Trophoblast cell (in vitro differentiated cells and primary cell): Measurements from ENCODE around the gene PHF21B.

Source experiments
- DNase-seq, 2 donors: peaks; one replicate each; pipeline ENCODE4 v3.0.0-alpha.2; 2016
- H2AFZ ChIP-seq: 2 replicates; pipeline ENCODE4 v1.6.1; 2013; ENCODE audit warnings: low read length, moderate library complexity, mild to moderate bottlenecking; ENCODE audit not compliant: insufficient read depth, poor library complexity
- H2AK5ac ChIP-seq: 2 replicates; pipeline ENCODE4 v1.6.1; 2013; ENCODE audit warnings: mild to moderate bottlenecking, low read length
- H2BK120ac ChIP-seq: 2 replicates; pipeline ENCODE4 v1.6.1; 2013; ENCODE audit warnings: low read length, mild to moderate bottlenecking, moderate library complexity; ENCODE audit not compliant: insufficient read depth, poor library complexity
- H2BK12ac ChIP-seq: 2 replicates; pipeline ENCODE4 v1.6.1; 2013; ENCODE audit warnings: mild to moderate bottlenecking, low read length, moderate library complexity
- H2BK5ac ChIP-seq: 2 replicates; pipeline ENCODE4 v1.6.1; 2013; ENCODE audit warnings: low read length, low read depth, moderate library complexity, mild to moderate bottlenecking; ENCODE audit not compliant: poor library complexity
- H3K14ac ChIP-seq: 2 replicates; pipeline ENCODE4 v1.6.1; 2013; ENCODE audit warnings: mild to moderate bottlenecking, low read length
- H3K18ac ChIP-seq: 2 replicates; pipeline ENCODE4 v1.6.1; 2013; ENCODE audit warnings: mild to moderate bottlenecking, low read length
- H3K23ac ChIP-seq: 2 replicates; pipeline ENCODE4 v1.6.1; 2013; ENCODE audit warnings: low read length
- H3K27ac ChIP-seq: 2 replicates; pipeline ENCODE4 v1.5.1; 2013; ENCODE audit warnings: low read depth, mild to moderate bottlenecking, inconsistent platforms, low read length, moderate library complexity
- H3K27me3 ChIP-seq: 2 replicates; pipeline ENCODE4 v1.6.1; 2013; ENCODE audit warnings: inconsistent platforms, mild to moderate bottlenecking, low read length, moderate library complexity; ENCODE audit not compliant: insufficient read depth
- H3K36me3 ChIP-seq, 2 experiments: 1 replicate in 1 of 2; 2 replicates in 1 of 2; pipeline ENCODE4 v1.6.1; 2013; ENCODE audit warnings: low read length in 2 of 2, mild to moderate bottlenecking in 2 of 2, moderate library complexity in 1 of 2; ENCODE audit not compliant: insufficient read depth in 2 of 2, control insufficient read depth in 1 of 2
- H3K4ac ChIP-seq: 2 replicates; pipeline ENCODE4 v1.6.1; 2013; ENCODE audit warnings: low read depth, mild to moderate bottlenecking, low read length, moderate library complexity
- H3K4me1 ChIP-seq, 2 experiments: 1 replicate in 1 of 2; 2 replicates in 1 of 2; pipeline ENCODE4 v1.6.1; 2013; ENCODE audit warnings: low read length in 2 of 2, mild to moderate bottlenecking in 2 of 2, moderate library complexity in 1 of 2; ENCODE audit not compliant: insufficient read depth in 2 of 2, control insufficient read depth in 1 of 2
- H3K4me2 ChIP-seq: 2 replicates; pipeline ENCODE4 v1.6.1; 2013; ENCODE audit warnings: inconsistent platforms, mild to moderate bottlenecking, low read length, moderate library complexity
- H3K4me3 ChIP-seq: 2 replicates; pipeline ENCODE4 v1.5.1; 2013; ENCODE audit warnings: mild to moderate bottlenecking, low read depth, low read length, inconsistent platforms
- H3K79me1 ChIP-seq: one replicate; pipeline ENCODE4 v1.6.1; 2013; ENCODE audit warnings: low read length
- H3K79me2 ChIP-seq: 2 replicates; pipeline ENCODE4 v1.6.1; 2013; ENCODE audit warnings: low read length, mild to moderate bottlenecking; ENCODE audit not compliant: control insufficient read depth, insufficient read depth, poor library complexity
- H3K9ac ChIP-seq: 2 replicates; pipeline ENCODE4 v1.6.1; 2013; ENCODE audit warnings: mild to moderate bottlenecking, low read length
- H3K9me3 ChIP-seq: 2 replicates; pipeline ENCODE4 v1.6.1; 2013; ENCODE audit warnings: low read depth, mild to moderate bottlenecking, control low read depth, inconsistent platforms, low read length; ENCODE audit not compliant: insufficient read depth
- H4K12ac ChIP-seq: 2 replicates; pipeline ENCODE4 v1.6.1; 2013; ENCODE audit warnings: low read depth, mild to moderate bottlenecking, low read length, moderate library complexity
- H4K8ac ChIP-seq: 2 replicates; pipeline ENCODE4 v1.6.1; 2013; ENCODE audit warnings: low read depth, mild to moderate bottlenecking, low read length, moderate library complexity
- H4K91ac ChIP-seq: one replicate; pipeline ENCODE4 v1.6.1; 2013; ENCODE audit warnings: low read depth, mild to moderate bottlenecking, low read length, moderate library complexity
- WGBS: extraction: QIAGEN DNeasy Blood & Tissue Kit; methylation state at CpG from one replicate; pipeline ENCODE4 v1.1.7; 2013; ENCODE audit warnings: missing lambda C conversion rate; ENCODE audit not compliant: insufficient read length, insufficient coverage; ENCODE audit errors: extremely low coverage; 5-methylcytosine and 5-hydroxymethylcytosine counted together

The PHF21B gene

GRCh38 chr22:45006964-45007390 lies 2.8 kb downstream of the PHF21B start:
- Histone ChIP-seq H3K4me2 (peak overlapping the region; percentile 85), H4K91ac (no peak overlapping the region), H3K18ac (no peak overlapping the region), H2BK5ac (peak overlapping the region; percentile 33), H3K27me3 (no peaks in the 10 kb centered on the region), H3K79me1 (peaks cover 6% of the 10 kb centered on the region), H3K9ac (no peak overlapping the region), H3K4me1 (peaks cover 11 to 13% of the 10 kb centered on the region in 2 experiments), H2AK5ac (no peak overlapping the region), H3K14ac (no peak overlapping the region), H2BK12ac (no peak overlapping the region), H4K8ac (no peak overlapping the region), H3K9me3 (peaks cover 4% of the 10 kb centered on the region), H4K12ac (no peak overlapping the region), H3K4ac (no peak overlapping the region), H3K23ac (no peak overlapping the region), H3K27ac (peak overlapping the region; percentile 69), H2BK120ac (no peak overlapping the region), H3K4me3 (peak overlapping the region; percentile 74), H3K36me3 (no peaks in the 10 kb centered on the region), H3K79me2 (peaks cover 9% of the 10 kb centered on the region), H2AFZ (no peak overlapping the region)
- no peak for DNase-seq
- WGBS: no CpG with 5 or more reads among the region's 44 CpGs

DNA sequence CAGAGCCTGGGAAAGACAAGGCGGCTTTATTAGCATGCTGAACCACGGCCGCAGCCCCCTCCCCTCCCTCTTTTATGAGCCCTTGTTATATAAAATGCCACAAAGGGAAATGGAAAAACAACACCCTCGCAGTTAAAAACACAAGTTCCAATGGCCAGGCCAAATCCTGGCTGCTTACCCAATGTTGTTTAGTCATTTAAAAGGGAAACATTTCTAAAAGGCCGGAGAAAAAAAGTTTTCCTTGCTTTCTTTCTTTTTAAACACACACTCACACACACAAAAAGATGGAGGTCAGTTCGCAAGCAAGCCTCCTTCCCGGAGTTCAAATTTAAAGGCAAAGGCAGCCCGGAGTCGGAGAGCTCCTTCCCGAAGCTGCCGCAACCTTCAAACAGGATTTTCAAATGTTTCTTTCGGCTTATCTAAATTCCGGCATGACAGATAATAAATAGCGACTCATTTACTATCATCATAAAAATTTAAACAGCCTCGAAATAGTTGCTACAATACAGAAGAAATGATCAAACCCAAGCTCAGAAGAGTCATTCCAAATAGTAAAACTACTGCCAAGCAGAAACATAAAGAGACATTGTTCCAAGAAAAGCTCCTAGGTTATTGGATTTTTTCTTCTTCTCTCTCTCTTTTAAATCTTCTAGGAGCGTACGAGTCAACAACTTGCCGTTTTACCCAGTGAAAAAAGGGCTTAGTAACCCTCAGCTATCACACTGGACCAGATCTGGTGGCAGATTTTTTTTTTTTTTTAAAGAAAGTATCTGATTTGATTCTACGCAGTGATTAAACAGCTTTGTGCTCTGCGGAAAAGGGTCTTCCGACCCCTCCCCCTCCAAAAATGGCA lies 3.5 kb downstream of the PHF21B start:
- Histone ChIP-seq H2AFZ (no peak overlapping the region), H3K23ac (no peak overlapping the region), H3K18ac (no peak overlapping the region), H3K4me1 (peaks cover 11 to 13% of the 10 kb centered on the region in 2 experiments), H2BK120ac (no peak overlapping the region), H4K91ac (no peak overlapping the region), H3K4ac (no peak overlapping the region), H3K27me3 (no peaks in the 10 kb centered on the region), H3K4me3 (peak overlapping the region; percentile 74), H3K9ac (no peak overlapping the region), H2BK5ac (no peak overlapping the region), H3K79me1 (peaks cover 6% of the 10 kb centered on the region), H2BK12ac (no peak overlapping the region), H3K4me2 (peak overlapping the region; percentile 85), H3K79me2 (peaks cover 9% of the 10 kb centered on the region), H3K27ac (peak overlapping the region; percentile 18), H3K14ac (no peak overlapping the region), H3K9me3 (peaks cover 4% of the 10 kb centered on the region), H4K8ac (no peak overlapping the region), H2AK5ac (no peak overlapping the region), H3K36me3 (peaks cover 0 to 2% of the 10 kb centered on the region in 2 experiments), H4K12ac (no peak overlapping the region)
- peak in 1 of 2 donors; percentile 16 for DNase-seq
- no CpG with 5 or more reads among the region's 21 CpGs for WGBS

DNA sequence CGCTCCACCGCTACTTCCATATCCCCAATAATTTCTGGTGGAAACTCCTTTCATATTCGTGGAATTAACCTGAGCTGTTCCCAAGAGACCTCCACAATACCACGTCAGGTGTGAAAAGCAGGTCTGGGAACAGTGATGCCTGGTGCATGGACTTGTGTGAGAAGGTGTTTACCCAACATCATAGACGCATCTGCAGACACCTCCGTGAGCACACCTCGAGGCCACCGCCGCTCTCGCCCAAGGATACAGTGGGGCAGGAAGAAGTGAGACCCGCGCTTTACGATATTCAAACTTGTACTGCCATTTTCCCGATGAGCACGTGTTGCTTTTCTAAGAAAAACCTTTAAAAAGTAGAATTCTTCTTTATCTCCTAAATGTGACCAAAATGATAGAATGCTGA lies 8.2 kb downstream of the PHF21B start:
- Histone ChIP-seq H4K12ac (no peak overlapping the region), H4K8ac (no peak overlapping the region), H3K36me3 (peaks cover 0 to 2% of the 10 kb centered on the region in 2 experiments), H3K9me3 (peaks cover 6% of the 10 kb centered on the region), H3K23ac (no peak overlapping the region), H3K27ac (no peak overlapping the region), H3K14ac (no peak overlapping the region), H3K27me3 (no peaks in the 10 kb centered on the region), H3K9ac (no peak overlapping the region), H3K79me1 (no peaks in the 10 kb centered on the region), H3K4me1 (peaks cover 2 to 5% of the 10 kb centered on the region in 2 experiments), H3K79me2 (peaks cover 7% of the 10 kb centered on the region), H3K4me3 (no peak overlapping the region), H2BK120ac (no peak overlapping the region), H3K4ac (no peak overlapping the region), H2BK5ac (no peak overlapping the region), H3K18ac (no peak overlapping the region), H2BK12ac (no peak overlapping the region), H3K4me2 (no peak overlapping the region), H4K91ac (no peak overlapping the region), H2AFZ (no peak overlapping the region), H2AK5ac (no peak overlapping the region)
- no CpG with 5 or more reads among the region's 15 CpGs for WGBS
- DNase-seq: no peak

DNA sequence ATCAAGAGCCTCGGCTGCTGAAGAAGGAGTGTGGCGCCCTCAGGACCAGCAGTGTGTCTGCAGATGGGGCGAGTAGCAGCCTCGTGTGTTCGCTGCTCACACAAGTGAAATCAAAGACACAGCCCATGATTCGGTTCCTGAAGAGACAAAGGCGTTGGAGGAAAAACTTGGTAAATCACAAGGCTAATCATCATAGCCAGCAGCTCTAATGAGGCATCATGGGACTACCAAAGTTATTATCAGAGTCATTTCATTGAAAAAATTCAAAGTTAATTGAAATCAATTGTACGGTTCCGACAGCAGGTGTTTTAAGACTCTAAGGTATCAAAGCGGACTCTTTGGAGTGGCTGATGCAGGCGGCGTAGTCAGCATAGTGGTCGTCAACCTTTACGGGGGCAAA lies 9.5 kb downstream of the PHF21B start:
- Histone ChIP-seq H3K27me3 (no peaks in the 10 kb centered on the region), H4K91ac (no peak overlapping the region), H3K4me1 (peaks cover 0 to 2% of the 10 kb centered on the region in 2 experiments), H2AK5ac (no peak overlapping the region), H3K27ac (no peak overlapping the region), H2BK120ac (no peak overlapping the region), H2BK12ac (no peak overlapping the region), H3K23ac (no peak overlapping the region), H3K79me1 (no peaks in the 10 kb centered on the region), H3K9ac (no peak overlapping the region), H3K4ac (no peak overlapping the region), H3K9me3 (peaks cover 6% of the 10 kb centered on the region), H4K12ac (no peak overlapping the region), H2AFZ (no peak overlapping the region), H2BK5ac (no peak overlapping the region), H3K18ac (no peak overlapping the region), H3K14ac (no peak overlapping the region), H3K79me2 (peaks cover 7% of the 10 kb centered on the region), H4K8ac (no peak overlapping the region), H3K4me2 (no peak overlapping the region), H3K4me3 (no peak overlapping the region), H3K36me3 (peaks cover 0 to 2% of the 10 kb centered on the region in 2 experiments)
- WGBS: no CpG with 5 or more reads among the region's 14 CpGs
- no peak for DNase-seq
